ENCODE results near the gene RAPSN. TPM values are rescaled to one million over a fixed set of nuclear protein-coding genes. Genes with fewer than 3 reads are reported as not detected.

The RAPSN gene
- total RNA-seq, 4 donors from 2014 or later: 0.67 TPM; not detected in 3

DNA sequence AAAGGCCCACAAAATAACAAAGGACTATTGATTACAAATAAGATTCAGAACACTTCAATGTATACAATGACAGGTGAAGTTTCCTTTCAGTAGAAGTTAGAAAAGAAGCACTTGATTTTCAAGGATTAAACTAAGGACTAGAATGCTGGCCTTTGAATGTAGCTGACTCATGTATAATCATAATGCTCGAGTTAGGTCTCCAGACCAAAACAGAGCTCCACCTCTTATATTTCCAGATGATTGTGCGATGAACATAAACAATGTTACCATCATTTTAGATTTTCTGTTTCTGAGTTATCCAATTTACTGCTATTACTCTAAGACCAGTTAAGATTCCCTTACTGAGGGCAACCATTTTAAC is 40.4 kb upstream of the RAPSN start:
- intact Hi-C loops (cut with DNase I): no loop called here
- H3K4me3 ChIP-seq (replicated peaks in 1 of 3): no peak overlapping the region
- peaks cover 24 to 25% of the 10 kb centered on the region in 2 donors for H3K36me3 ChIP-seq
- TF ChIP-seq POLR2A (IDR thresholded peaks at IDR 0.05) (no peak), CTCF (IDR thresholded peaks at IDR 0.05) (no peak)
- WGBS, 2 donors: 83 to 89% methylated on average over 2 of the region's 2 CpGs
- no peak for DNase-seq
- no peaks in the 10 kb centered on the region for H3K9me3 ChIP-seq
- no peak overlapping the region for H3K27ac ChIP-seq
- H3K27me3 ChIP-seq: no peaks in the 10 kb centered on the region
- H3K4me1 ChIP-seq: no peaks in the 10 kb centered on the region

GRCh38 chr11:47488674-47489394 is 39.9 kb upstream of the RAPSN start:
- TF ChIP-seq CTCF (IDR thresholded peaks at IDR 0.05) (no peak), POLR2A (IDR thresholded peaks at IDR 0.05) (no peak)
- Histone ChIP-seq H3K9me3 (no peaks in the 10 kb centered on the region), H3K4me3 (replicated peaks in 1 of 3) (no peak overlapping the region), H3K36me3 (peaks cover 29 to 30% of the 10 kb centered on the region in 2 donors), H3K27me3 (no peaks in the 10 kb centered on the region), H3K4me1 (no peaks in the 10 kb centered on the region), H3K27ac (no peak overlapping the region)
- intact Hi-C loops (cut with DNase I): no loop called here
- 85 to 86% methylated on average over 6 of the region's 6 CpGs for WGBS, 2 donors
- no peak for DNase-seq

- Histone ChIP-seq H3K4me1 (no peaks in the 10 kb centered on the region), H3K4me3 (replicated peaks in 1 of 3) (no peak overlapping the region), H3K27me3 (no peaks in the 10 kb centered on the region), H3K9me3 (no peaks in the 10 kb centered on the region), H3K36me3 (peaks cover 37% of the 10 kb centered on the region in 2 donors), H3K27ac (no peak overlapping the region)
- 87 to 92% methylated on average over 3 of the region's 3 CpGs for WGBS, 2 donors
- TF ChIP-seq POLR2A (IDR thresholded peaks at IDR 0.05): no peak
- TF ChIP-seq CTCF (IDR thresholded peaks at IDR 0.05): no peak
- no peak for DNase-seq
- intact Hi-C loops (cut with DNase I): no loop called here
Measured at GRCh38 chr11:47488111-47488510, 39.2 kb upstream of the RAPSN start.

DNA sequence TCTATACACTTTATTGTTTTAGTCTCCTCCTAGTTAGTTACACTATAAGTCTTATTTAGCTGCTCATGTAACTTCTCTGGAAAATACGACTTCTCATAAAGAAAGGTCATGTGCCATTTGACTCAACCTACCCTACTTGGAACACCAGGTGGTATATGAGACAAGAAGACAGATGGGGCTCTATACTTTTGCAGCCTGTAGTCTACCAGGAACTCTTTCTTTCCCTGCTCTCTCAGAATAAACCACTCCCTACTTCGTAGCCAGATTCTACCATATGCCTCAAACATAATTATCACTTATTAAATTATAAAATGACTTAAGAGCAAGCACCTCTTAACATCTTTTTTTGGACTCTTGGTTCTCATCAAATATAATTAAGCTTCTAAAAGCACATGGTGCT is 38.5 kb upstream of the RAPSN start:
- H3K27ac ChIP-seq: no peak overlapping the region
- H3K36me3 ChIP-seq: peaks cover 44% of the 10 kb centered on the region in 2 donors
- no peak for DNase-seq
- TF ChIP-seq CTCF (IDR thresholded peaks at IDR 0.05) (no peak), POLR2A (IDR thresholded peaks at IDR 0.05) (no peak)
- no peaks in the 10 kb centered on the region for H3K4me1 ChIP-seq
- 91 to 97% methylated on average over 2 of the region's 2 CpGs for WGBS, 2 donors
- intact Hi-C loops (cut with DNase I): no loop called here
- H3K27me3 ChIP-seq: no peaks in the 10 kb centered on the region
- no peak overlapping the region for H3K4me3 ChIP-seq (replicated peaks in 1 of 3)
- H3K9me3 ChIP-seq: no peaks in the 10 kb centered on the region

GRCh38 chr11:47485107-47485506 is 36.2 kb upstream of the RAPSN start:
- no peak overlapping the region for H3K27ac ChIP-seq
- no peak for TF ChIP-seq POLR2A (IDR thresholded peaks at IDR 0.05)
- no peak for TF ChIP-seq CTCF (IDR thresholded peaks at IDR 0.05)
- no peak overlapping the region for H3K4me3 ChIP-seq (replicated peaks in 1 of 3)
- peaks cover 51 to 52% of the 10 kb centered on the region in 2 donors for H3K36me3 ChIP-seq
- DNase-seq: no peak
- peaks cover 5 to 10% of the 10 kb centered on the region in 2 donors for H3K4me1 ChIP-seq
- 92 to 95% methylated on average over 7 of the region's 7 CpGs for WGBS, 2 donors
- no peaks in the 10 kb centered on the region for H3K27me3 ChIP-seq
- intact Hi-C loops (cut with DNase I): no loop called here
- H3K9me3 ChIP-seq: no peaks in the 10 kb centered on the region
